NOMO-1 treated with dmso at 0.1 percent for 144 hours (cell line): Measurements from ENCODE around the gene DNAH1.

Experiments used
- DNase-seq: peaks from one replicate; lab custom pipeline; 2025; ENCODE audit not compliant: unreplicated experiment; lab: John Stamatoyannopoulos, UW

DNAH1 gene

DNA sequence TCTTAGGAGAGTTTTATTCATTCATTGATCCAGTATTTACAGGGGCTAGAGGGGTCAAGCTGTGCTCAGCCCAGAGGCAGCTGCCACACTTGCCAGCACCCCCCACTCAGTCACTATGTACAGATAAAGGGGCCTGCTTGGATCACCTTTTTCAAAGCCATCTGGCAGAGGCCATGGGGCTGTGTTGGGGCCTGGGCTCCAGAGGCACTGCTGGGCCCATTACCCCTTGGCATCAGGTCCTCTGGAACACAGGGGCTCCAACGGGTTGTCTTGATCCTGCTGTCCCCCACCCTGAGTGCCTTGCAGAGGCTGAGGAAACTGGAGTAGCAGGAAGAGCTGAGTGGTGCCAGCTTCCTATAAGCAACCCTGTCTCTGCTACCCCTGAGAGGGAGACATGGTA, 84.9 kb downstream of the DNAH1 start:
- no peak for DNase-seq

DNA sequence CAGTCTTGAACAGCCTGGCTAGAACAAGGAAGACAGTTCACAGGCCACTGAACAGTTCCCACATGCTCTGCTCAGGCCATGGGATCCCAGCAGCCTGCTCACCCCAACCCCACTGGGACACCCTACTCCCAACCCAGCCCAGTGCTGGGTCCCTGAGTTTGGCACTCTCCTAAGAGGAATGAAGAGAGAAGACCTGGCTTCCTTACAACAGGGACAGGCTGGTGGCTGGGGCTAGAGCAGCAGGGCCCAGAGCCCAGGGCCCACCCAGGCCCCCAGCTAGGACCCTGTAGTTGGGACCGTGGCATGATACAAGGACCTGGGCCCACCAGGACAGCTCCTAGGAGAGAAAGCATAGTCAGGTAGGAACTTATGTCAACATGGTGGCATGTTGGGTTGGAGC, 85.4 kb downstream of the DNAH1 start:
- no peak for DNase-seq

DNA sequence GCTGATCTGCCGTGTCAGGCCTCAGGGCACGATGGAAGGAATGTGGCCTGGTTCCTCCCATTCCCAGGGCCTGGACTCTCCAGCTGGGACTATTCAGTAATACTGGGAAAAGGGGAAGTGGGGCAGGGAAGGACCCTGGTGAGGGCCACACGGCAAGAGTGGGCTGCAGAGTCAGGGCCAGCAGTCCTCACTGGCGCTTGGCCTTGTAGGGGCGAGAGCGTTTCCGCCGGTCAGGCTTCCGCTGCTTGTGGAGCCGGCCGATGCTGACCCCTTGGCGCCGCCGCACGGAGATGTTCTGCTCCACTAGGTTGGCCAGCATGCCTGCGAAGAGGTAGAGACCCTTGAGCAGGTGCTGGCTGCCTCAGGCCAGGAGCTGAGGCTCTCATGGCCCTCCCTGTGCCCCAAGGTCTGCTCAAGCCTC, 86.0 kb downstream of the DNAH1 start:
- DNase-seq = no peak

DNA sequence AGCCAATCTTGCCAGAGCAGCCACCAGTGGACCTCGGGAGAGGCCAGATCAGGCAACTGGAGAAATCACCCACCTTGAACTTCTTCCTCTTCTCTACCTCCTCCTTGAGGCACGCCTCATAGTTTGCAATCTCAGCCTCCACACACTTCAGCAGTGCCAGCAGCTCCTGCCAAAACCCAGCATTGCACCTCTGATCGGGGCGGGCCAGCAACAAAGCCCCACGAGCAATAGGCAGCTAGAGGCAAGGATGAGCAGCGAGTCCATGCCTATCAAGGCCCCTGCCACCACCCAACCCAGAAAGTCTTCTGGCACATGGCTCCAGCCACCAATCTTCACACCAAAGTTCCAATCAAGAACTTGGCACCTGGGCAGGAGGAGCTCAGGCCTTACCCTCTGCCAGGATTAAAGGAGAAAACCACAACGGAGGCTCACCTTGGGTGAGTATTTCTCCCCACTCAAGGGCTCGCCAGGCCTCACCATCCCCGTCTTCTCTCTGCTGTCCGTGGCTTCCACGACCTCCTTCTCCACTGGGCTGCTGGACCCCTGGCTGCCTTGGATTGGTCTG, 86.7 kb downstream of the DNAH1 start:
- no peak for DNase-seq

DNA sequence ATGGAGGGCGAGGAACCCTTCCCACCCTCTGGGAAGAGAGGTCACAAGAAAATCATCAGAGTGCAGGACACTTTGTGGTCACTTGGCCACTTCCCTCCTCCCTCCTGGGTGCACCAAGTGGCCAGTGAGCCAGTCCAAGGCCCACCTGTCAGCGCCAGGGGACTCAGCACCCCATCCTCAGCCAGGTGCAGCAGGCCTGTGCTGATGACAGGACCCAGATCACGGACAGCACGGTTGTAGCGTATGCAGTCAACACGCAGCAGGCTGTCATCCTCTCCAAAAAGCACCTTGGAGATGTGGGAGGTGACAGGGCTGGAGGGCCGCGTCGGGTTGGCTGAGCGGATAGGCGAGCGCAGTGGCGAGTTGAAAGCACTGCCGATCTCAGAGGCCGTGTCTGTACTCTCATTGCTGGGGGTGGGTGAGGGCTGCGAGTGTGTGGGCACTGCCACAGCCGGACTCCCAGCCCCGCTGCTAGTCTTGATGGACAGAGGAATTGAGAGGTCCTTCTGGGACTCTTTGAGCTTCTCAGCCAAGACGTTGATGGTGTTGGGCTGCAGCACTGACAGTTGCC, 87.2 kb downstream of the DNAH1 start:
- DNase-seq = no peak

DNA sequence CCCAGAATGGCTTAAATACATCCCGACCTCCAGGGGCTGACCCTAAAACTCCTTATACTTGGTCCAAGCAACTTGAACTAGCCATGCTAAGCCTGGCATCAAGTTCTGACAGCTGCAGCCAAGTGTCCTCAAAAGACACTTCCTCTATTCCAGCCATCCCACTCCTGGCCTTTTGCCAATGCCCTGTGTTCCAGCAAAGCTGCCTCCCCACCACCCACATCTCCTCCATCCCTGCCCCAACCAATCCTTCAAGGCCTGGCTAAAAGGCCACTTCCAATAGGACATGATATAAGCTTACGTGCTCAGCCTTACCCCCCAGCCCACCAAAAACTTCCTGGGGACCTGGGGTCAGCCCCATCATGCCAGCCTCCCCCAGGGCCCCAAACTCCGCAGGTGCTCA, 87.8 kb downstream of the DNAH1 start:
- DNase-seq = no peak

DNA sequence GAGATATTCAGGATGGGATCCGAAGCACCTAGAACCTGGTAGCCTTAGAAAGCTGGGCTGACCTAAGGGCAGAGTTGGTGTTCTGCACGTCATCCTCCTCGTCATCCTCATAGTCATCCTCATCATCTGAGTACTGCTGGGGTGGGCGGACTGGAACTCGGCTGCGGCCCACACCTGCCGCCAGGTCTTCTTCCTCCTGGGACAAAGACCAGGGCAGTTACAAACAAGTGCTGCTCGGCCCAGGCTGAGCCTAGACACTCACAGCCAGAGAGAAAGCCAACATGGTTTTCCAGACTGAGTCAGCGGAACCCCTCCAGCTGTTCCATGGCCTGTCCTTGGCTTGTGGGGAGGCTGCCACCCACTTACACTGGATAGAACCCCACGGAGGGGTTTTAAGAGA, 88.3 kb downstream of the DNAH1 start:
- DNase-seq = no peak

DNA sequence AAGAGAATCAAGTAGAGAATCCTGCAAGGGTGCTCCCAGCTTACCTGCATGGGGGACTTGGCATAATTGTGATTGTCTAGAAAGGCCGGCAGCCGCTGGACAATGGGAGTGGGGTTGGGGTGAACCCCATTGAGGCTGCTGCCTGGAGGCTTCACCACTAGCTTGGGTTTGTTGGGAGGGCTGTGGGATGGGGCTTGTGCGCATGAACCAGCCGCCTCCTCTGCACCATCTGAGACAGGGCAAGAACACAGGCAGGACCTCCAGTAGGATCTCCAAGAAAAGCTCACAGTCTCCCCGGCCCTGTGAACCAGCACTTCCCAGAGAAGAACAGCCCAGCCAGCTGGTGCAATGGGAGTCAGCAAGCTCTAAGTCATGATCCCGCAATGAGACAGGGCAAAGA, 88.9 kb downstream of the DNAH1 start:
- no peak for DNase-seq

DNA sequence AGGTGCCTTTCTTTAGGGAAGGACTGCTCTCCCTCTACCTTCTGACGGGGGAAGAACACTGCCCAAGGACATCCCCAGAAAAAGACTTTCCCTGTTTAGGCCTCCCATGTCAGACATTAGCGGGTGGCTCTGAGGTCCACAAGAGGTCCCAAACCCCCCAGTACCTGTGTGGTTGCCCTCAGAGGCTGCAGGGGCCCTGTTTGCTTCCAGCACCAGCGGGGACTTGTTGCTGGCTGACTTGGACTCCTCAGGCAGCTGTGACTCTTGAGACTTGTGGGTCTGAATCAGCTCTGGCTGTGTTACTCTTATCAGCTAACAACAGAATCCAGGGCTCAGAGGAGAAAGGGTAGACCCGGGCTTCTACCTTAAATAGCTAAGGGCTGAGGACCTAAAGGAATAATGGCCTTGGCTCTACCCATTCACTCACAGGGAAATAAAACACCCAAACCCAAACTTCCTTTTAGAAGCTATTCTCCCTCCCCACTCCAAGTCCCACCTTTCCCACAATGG, 89.5 kb downstream of the DNAH1 start:
- DNase-seq = no peak

DNA sequence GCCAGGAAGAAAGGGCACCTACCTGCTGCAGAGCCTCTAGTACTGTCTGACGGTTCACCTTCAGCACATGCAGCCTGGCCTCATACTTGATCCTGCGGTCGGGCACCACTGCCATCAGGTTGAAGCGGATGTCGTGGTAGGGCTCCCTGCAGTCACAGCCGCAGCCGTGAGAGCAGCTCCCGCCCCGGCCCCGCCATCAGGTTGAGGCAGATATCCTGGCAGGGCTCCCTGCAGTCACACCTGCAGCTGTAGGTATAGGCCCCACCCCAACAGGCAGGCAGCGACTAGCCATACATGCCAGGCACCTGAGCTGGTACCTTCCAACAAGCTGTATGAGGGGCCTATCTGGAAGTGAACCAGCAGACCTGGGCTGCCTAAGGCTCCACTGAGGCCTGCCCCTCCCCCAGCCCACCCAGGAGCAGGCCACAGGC, 90.1 kb downstream of the DNAH1 start:
- no peak for DNase-seq

DNA sequence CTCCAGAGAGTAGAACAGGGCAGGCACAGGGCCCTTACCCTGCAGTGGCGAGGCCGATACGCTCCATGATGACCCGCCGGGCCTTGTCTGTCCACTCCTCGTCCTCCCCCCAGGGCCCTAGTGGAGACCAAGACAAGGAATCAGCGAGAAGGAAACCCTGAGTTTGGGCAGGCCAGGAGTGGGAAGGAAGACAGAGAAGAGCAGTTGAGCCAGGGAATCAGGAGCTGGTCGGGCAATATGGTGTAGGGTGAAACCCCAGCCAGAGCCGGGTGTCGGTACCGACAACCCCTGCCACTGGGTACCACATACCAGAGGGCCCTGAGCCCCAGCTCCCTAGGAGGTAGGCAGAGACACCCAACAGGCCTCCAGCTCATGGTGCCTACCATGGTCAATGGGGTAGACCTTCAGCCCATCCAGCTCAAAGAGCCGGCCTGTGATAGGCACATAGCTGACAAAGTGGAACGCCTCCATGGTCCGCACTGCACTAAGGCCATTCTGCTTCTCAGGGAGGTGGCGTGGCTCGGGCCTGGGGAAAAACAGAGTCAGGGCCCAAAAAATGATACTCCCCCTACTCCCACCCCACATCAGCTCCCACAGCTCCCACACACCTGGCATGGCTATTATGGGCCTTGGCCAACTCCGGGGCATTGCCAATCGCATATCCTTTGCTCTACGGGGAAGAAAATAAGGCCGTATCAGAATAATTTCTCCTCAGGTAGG, 90.8 kb downstream of the DNAH1 start:
- DNase-seq = no peak

DNA sequence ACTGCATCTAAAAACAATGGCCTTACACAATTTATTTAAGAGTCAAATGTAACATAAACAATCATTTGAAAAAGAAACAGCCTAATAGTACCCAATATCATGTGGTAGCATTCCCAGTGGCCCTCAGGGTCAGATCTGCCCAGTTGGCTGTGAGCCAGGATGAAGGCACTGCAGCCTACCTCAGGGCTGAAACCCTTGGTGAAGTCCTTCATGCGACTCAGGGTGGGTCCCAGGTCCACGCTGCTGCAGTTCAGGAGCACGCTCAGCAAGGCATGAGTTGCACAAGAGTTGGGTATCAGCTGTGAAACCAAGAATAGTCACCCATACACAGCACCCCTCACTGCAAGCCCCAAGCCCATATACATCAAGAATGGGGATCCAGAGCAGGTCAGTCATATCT, 91.7 kb downstream of the DNAH1 start:
- no peak for DNase-seq

DNA sequence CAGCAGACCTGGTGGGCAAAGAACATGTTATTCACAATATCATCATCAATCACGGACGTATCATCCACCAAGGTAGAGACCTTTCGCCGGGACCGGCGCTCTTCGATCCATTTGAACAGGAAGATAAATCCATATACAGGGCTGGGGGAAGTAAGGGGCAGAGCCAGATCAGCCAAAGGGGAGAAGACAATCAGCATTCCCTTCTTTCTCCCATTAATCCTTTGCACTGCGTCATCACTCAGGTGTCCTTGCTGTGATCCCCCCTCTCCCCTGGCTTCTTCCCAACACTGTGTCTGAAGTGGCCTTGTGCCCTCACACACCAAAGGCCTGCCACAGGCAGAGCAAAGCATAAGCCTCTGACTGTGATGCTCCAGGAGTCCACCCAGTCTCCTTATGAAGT, 92.3 kb downstream of the DNAH1 start:
- DNase-seq = no peak

DNA sequence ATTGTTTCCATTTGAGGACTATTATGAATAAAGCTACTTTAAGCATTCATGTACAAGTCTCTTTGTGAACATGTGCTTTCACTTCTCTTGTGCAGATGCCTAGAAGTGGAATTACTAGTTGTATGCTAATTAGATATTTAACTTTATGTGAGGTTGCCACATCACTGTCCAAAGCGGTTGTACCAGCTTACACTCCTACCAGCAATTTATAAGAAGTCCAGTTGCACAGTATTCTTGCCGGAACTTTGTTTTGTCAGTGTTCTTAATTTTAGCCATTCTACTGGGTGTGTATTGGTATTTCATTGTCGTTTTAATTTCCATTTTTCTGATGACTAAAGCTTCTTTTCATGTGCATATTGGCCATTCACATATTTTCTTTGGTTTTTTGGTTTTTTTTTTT, 99.7 kb downstream of the DNAH1 start:
- no peak for DNase-seq

DNA sequence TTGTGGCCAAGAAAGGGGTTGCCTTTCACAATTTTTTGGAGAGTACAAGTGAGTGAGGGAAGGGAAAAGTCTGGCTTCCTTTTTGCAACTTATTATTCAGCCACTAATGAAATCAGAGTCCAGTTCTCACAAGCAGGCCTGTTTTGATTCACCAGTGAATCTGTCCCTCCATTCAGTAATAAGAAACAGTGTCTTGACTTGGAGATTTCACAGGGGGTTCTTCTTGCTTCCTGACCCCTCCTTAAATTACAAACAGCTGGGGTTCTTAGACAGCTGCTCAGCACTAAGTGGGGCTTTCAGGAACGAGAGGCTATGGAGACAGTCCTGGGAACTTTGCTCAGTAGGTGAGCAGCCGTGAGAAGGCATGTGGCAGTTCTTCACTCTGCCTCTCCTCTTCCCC, 104.3 kb downstream of the DNAH1 start:
- DNase-seq = no peak

DNA sequence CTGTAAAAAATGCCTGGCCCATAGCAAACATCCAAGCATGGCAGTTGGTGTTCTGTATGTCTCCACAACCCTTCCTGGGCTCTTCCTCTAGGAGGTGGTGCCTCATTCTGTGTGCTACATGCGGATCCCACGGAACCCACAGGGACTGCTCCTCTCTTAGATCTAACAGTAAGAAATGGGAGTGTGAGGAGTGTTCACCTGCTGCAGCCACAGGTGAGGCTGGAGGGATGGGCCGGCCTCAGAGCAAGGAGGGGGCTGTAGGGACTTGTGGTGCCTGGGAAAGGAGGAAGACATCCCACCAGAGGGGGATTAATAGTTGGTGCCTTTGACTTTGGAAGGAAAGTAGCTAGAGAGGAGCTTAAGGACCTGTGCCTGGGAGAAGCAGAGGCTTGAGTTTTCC, 106.5 kb downstream of the DNAH1 start:
- no peak for DNase-seq

DNA sequence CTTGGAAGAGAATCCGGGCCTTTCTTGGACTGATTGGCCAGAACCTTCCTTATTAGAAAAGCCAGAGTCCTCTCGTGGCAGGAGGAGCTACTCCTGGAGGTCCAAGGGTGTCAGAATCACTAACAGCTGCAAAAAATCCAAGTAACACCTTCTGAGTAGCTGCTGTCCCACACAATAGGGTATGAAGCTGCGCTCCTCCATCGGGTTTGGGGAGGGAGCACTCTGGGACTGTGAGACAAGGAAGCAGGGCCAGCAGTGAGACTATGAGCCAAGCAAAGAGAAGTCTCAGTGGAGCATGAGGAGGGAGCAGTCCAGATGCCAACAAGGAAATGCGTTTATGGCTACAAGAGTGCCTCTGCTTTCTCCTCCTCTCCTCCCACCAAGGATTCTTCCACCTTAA, 107.1 kb downstream of the DNAH1 start:
- DNase-seq = no peak

DNA sequence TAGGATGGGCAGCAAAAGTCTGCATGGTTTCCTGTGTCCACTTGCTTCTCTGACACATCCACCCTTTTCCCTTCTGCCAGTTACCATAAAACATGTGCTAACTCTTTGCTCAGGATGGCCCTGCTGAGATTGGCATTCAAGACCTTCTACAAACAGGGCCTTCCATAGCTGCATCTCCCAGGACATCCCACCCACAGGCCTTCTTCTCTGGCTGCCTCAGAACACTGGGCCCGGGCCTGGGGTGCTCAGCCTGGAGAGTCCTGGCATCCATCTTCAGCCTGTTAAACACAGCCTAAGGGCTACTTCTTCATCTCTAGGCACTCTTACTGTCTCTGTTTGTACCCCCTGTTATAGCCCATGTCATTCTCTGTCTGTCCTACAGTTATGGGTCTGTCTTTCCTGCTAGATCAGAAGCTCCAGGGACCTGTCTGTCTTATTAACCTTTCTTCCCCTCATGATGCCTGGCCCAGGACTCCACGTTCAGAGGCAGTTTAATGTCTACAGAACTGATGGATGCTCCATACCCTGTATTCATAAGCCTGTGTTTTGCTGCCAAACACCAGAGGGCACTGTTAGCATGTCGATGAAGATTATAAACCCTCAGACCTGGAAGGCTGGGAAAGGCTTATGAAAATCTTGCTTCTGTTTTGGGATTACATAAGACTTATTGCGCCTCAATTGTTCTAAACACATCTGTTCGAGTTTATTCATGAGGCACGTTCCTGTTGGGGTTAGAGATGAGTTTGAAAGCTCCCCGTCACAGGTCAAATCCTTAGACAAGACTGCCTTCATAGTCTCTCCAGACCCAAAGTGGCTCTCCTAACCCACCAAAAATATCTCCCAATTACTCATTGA, 112.3 kb downstream of the DNAH1 start:
- no peak for DNase-seq

DNA sequence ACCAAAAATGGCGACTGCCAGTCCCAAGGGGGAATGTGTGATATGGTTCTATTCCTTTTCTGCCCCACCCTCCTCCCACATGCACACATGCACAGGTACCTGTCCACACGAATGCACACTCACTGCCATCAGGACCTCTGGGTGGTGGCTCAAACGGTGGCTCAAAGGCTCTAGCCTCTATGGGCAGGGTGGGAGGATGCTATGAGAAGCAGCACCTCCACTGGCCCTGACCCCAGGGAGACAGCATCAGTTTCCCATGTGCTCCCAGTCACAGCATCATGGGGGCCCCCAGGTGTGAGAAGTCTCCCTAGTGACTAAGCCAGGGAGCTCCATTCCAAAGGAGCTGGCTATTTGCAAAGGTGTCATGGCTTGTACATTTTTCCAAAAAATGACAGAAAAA, 112.9 kb downstream of the DNAH1 start:
- DNase-seq = no peak

DNA sequence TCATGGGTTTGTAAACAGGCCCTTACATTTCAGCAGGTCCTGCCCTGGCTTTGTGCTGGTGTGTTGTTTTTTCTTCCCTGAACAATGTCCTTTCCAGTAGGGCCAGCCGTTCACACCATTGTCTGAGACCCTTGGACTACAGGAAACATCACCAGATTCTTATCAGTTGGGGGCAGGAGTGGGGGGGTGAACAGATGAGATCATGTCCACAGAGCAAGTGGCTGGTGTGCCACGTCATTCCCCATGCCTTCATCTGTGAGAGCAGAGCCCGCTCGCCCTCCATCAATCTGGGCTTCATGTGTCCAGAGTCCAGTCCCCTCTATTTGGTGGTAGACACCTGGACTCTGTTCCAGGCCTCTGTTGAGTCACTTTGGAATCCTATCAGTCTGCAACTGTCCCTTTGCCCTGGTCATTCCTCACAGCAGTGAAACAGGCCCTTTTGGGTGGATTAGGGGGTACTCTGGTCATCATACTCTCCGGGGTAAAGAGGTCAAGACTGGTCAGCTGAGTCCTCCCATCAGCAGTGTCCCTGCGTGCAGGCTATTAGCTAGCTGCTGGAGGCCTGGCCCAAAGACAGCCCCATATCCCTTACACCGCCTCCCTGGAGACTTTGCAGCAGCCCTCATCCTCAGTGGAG, 113.8 kb downstream of the DNAH1 start:
- no peak for DNase-seq

DNA sequence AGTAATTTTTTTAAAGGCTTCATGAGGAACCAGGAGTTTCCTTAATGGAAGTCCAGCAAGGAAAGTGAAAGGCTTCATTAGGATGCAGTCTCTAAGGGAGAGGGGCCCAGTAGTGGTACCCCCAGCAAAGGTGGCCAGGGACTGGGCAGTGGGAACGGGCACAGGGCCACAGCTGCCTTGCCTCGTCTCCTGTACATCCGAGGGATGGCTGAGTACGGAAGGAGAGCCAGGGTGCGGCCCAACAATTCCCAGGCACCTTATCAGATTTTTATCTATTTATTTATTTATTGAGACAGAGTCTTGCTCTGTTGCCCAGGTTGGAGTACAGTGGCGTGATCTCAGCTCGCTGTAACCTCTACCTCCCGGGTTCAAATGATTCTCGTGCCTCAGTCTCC, 114.3 kb downstream of the DNAH1 start:
- DNase-seq = no peak
